ENCODE data around the gene TOB1. TPM values are rescaled to one million over a fixed set of nuclear protein-coding genes. Genes with fewer than 3 reads are reported as not detected.
A peak's percentile ranks its signal among the peaks of the same experiment; 100 is the strongest.

TOB1 gene
- total RNA-seq, 2 experiments from 2014 or later: 15.2 to 26.4 TPM

DNA sequence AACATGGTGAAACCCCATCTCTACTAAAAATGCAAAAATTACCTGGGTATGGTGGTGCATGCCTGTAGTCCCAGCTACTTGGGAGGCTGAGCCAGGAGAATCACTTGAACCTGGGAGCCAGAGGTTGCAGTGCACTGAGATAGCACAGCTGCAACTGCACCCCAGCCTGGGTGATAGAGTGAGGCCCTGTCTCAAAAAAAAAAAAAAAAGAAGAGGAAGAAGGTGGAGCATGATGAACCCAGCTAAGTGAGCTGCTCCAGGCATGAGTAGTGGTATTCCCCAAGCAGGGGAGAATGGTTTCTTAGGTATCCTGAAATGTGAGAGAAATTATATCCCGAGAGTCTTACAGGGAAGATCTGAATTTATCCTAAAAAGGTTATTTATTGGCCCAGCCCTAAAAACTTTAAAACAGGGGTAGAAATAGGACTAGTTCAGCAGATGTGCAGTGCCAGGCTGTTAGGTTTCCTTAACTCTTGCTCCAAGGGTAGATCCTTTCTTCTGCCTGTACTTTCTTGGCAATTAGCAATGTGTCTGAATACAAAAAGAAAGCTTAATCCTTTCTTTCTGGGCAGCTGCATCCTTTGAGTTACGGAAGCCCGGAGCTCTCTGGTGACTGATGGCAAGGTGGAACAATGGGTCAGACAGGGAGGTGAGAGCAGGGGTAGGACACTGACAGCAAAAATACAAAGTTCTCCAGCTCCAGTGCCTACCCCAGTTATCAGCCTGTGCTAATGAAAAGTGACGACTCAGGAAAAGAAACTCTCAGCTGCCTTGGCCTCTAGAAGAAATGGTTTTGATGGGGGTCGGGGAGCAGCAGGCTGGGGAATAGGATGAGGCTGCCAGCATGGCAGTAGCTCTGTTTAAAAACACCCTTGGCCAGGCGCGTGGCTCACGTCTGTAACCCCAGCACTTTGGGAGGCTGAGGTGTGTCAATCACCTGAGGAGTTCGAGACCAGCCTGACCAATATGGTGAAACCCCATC lies 36.5 kb upstream of the TOB1 start:
- H3K4me1 ChIP-seq (ENCODE audit: insufficient read depth, low read length, poor library complexity, severe bottlenecking): peaks cover 39% of the 10 kb centered on the region
- no peak overlapping the region for H3K4me3 ChIP-seq (ENCODE audit: low read depth, low read length, poor library complexity, severe bottlenecking)
- no peak for TF ChIP-seq EZH2phosphoT487 (IDR thresholded peaks at IDR 0.05; ENCODE audit: borderline replicate concordance, low read depth, low read length)
- TF ChIP-seq, protein P1, sequence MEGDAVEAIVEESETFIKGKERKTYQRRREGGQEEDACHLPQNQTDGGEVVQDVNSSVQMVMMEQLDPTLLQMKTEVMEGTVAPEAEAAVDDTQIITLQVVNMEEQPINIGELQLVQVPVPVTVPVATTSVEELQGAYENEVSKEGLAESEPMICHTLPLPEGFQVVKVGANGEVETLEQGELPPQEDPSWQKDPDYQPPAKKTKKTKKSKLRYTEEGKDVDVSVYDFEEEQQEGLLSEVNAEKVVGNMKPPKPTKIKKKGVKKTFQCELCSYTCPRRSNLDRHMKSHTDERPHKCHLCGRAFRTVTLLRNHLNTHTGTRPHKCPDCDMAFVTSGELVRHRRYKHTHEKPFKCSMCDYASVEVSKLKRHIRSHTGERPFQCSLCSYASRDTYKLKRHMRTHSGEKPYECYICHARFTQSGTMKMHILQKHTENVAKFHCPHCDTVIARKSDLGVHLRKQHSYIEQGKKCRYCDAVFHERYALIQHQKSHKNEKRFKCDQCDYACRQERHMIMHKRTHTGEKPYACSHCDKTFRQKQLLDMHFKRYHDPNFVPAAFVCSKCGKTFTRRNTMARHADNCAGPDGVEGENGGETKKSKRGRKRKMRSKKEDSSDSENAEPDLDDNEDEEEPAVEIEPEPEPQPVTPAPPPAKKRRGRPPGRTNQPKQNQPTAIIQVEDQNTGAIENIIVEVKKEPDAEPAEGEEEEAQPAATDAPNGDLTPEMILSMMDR (conservative IDR thresholded peaks at IDR 0.05; ENCODE audit: low read length): no peak
- no peaks in the 10 kb centered on the region for H3K9me2 ChIP-seq (ENCODE audit: insufficient read depth, low read length)
- no peak overlapping the region for H3K27ac ChIP-seq (ENCODE audit: low read depth, low read length, poor library complexity, severe bottlenecking)
- peak overlapping the region; percentile 64 for H3K4me2 ChIP-seq (ENCODE audit: low read length)
- H3K36me3 ChIP-seq (ENCODE audit: insufficient read depth, low read length): no peaks in the 10 kb centered on the region
- no peaks in the 10 kb centered on the region for H4K20me1 ChIP-seq (ENCODE audit: insufficient read depth, low read length)
- intact Hi-C loops (cut with micrococcal nuclease; ENCODE audit: unreplicated experiment): loop anchor here (5.0 kb wide), 1 partner anchor 40 kb away; no protein-coding TSS in a partner anchor
- H2AFZ ChIP-seq (ENCODE audit: low read length): peak overlapping the region; percentile 70
- no TSS peak for BruUV-seq (replicated peaks)
- ChIA-PET CTCF (ENCODE audit: unreplicated experiment) (no interaction called here), POLR2A (interaction anchor here (0.5 to 2.3 kb wide), 16 partner anchors 12 to 946 kb away, joined by 3 to 9 read pairs (median 3); partner anchors contain the start of genes LUC7L3 and TOB1)
- no peaks in the 10 kb centered on the region for H3K9me3 ChIP-seq (ENCODE audit: low read length)
- DNase-seq (ENCODE audit: low spot score): peak; percentile 26
- no peaks in the 10 kb centered on the region for H3K79me2 ChIP-seq (ENCODE audit: insufficient read depth, low read depth, low read length)

DNA sequence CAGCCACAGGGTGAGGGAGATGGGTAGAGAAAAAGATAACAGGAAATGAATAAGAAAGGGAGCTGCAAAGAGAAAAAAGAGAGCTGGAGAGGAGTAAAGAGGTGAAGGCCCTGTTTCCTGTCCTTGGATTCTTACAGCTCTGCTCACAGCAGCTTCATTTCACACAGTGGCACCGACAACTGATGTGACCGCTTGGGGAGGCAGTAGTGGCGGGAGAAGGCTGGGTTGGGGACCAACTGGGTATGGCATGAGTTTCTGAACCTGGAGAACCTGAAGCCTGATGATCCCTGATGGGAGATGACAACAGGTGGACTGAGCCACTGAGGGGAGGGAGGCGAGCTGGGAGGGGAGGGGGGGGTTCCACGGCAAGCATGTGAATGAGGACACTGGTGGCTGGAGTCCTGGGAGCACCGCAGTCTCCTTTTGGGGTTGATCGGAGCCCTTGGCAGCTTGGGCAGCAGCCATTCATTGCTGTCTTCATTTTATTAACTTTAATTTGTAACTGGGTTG lies 34.3 kb upstream of the TOB1 start:
- no TSS peak for BruUV-seq (replicated peaks)
- H3K9me2 ChIP-seq (ENCODE audit: insufficient read depth, low read length): no peaks in the 10 kb centered on the region
- H4K20me1 ChIP-seq (ENCODE audit: insufficient read depth, low read length): no peaks in the 10 kb centered on the region
- no peak for TF ChIP-seq EZH2phosphoT487 (IDR thresholded peaks at IDR 0.05; ENCODE audit: borderline replicate concordance, low read depth, low read length)
- TF ChIP-seq, protein P1 (conservative IDR thresholded peaks at IDR 0.05; ENCODE audit: low read length): no peak
- no peaks in the 10 kb centered on the region for H3K9me3 ChIP-seq (ENCODE audit: low read length)
- H2AFZ ChIP-seq (ENCODE audit: low read length): no peak overlapping the region
- H3K27ac ChIP-seq (ENCODE audit: low read depth, low read length, poor library complexity, severe bottlenecking): no peak overlapping the region
- intact Hi-C loops (cut with micrococcal nuclease; ENCODE audit: unreplicated experiment): loop anchor here (5.0 kb wide), 1 partner anchor 42 kb away; no protein-coding TSS in a partner anchor
- H3K4me1 ChIP-seq (ENCODE audit: insufficient read depth, low read length, poor library complexity, severe bottlenecking): peaks cover 31% of the 10 kb centered on the region
- no peak for DNase-seq (ENCODE audit: low spot score)
- CTCF ChIA-PET (ENCODE audit: unreplicated experiment): no interaction called here
- POLR2A ChIA-PET: interaction anchor here (0.6 to 1.5 kb wide), 2 partner anchors 22 to 60 kb away, joined by 3 to 4 read pairs; no protein-coding TSS in a partner anchor
- no peaks in the 10 kb centered on the region for H3K36me3 ChIP-seq (ENCODE audit: insufficient read depth, low read length)
- H3K79me2 ChIP-seq (ENCODE audit: insufficient read depth, low read depth, low read length): no peaks in the 10 kb centered on the region
- H3K4me2 ChIP-seq (ENCODE audit: low read length): no peak overlapping the region
- H3K4me3 ChIP-seq (ENCODE audit: low read depth, low read length, poor library complexity, severe bottlenecking): no peak overlapping the region
